Left colon (tissue), 2 donors: Measurements from ENCODE around the gene C3orf49. TPM values are rescaled to one million over a fixed set of nuclear protein-coding genes. Genes with fewer than 3 reads are reported as not detected.

Experiments used
- ATAC-seq: fragments of 200-7000 bp; cut with Tn5 transposase; one replicate; pipeline ENCODE4 v1.9.1; 2020; ENCODE audit warnings: mild to moderate bottlenecking, moderate library complexity
- DNase-seq, 2 donors: peaks; one replicate each; pipeline ENCODE4 v3.0.0-alpha.2; 2020
- intact Hi-C, 2 donors: fragments of 100-400 bp; cut with DNase I in 1 of 2; cut with micrococcal nuclease in 1 of 2; formaldehyde crosslinking; loops; one replicate each; pipeline versions ENCODE4 v1.11.2 to v1.14.0; 2022; cut with DNase I, micrococcal nuclease
- total RNA-seq, 2 donors: library from RNA; stranded (reverse); fragmentation: NEBNext Ultra II Directional; extraction: Animal tissue kit (Norgen Biotek cat#: 25700); gene quantifications; one replicate each; pipeline ENCODE4 v1.2.1, GENCODE V29; 2021
- donor health status: DM: no; HTN: no; CAD: no.
- donor health status: DM: yes; HTN: yes; CAD: no.

Gene C3orf49
- total RNA-seq, 2 donors from 2014 or later, result not detected

DNA sequence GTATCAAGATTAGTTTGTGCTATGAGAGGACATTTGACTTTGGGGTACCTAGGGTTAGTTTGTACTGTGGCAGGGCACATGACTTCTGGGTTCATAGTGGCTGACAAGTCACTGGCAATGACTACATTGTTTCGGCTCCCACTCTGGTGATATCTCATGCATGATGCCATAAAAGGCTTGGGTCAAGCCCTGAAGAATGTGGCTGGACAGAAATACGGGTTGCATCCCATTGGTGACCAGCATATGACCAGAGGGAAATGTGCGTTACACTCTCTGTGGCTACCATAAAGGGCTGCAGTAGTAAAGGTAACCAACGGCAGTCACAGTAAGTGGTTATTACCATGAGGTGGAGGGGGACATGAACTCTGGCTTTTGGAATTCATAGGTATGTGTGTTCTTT lies 26.1 kb downstream of the C3orf49 start:
- DNase-seq, result no peak
- intact Hi-C loops, result no loop called here
- no peak for ATAC-seq

DNA sequence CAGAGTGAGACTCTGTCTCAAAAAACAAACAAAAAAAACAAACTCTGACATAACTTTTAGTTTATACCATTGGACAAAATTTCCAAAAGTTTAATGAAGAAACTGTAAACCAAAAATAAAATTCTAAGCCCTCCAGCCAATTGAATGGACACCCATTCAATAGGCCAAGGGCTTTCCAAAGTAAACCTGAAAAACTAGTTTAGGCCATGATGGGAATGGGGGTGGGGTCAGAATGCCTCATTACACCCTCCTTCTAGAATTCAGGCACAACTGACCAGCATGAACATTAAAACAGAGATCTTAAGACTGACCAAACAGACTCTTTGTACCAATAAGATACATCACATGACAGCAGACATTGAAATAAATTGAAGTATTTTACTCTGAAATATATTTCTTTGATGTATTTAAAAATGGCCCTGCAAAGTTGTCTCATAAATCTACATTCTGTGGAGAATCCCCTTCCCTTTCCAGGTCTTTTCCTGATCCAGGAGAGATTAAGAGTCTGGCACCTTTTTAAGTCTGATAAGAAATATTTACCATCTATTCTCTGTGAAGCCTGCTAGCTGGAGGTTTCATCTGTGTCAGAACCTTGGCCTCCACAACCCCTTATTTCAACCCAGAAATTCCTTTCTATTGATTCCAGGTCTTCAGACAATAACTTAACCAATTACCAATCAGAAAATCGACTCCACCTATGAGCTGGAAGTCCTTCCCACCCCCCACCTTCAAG lies 28.8 kb downstream of the C3orf49 start:
- intact Hi-C loops, result no loop called here
- DNase-seq, result no peak
- no peak for ATAC-seq

DNA sequence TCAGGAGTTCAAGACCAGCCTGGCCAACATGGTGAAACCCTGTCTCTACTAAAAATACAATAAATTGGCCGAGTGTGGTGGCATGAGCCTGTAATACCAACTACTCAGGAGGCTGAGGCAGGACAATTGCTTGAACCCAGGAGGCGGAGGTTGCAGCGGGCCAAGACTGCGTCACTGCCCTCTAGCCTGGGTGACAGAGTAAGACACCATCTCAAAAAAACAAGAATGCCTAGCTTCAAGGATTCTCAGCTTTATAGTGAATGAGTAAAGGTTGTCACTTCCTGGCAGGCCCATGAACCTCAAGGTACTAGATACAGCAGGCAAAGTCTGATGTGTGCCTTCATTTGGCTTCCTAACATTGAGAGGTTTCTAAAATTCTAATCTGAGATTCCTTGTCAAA lies 30.1 kb downstream of the C3orf49 start:
- ATAC-seq, result no peak
- DNase-seq, result no peak
- intact Hi-C loops, result no loop called here

DNA sequence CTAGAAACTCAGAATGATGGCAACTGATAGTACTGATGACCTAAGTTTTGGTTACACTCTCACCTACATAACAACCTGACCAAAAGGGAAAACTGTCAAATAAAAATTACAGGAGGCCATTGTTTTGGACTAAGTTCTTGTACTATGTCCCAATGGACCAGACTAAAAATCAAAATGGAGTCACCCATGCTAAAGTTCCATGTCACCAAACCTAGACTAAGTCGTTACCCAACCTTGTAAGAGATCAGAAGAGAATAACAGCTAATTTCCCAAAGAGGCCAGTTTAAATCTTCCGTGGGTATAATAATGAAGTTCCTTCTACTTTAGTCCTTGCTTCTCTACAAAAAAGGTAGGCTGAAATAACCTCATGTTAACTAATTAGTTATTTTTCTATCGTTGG lies 32.2 kb downstream of the C3orf49 start:
- intact Hi-C loops, result no loop called here
- no peak for ATAC-seq

DNA sequence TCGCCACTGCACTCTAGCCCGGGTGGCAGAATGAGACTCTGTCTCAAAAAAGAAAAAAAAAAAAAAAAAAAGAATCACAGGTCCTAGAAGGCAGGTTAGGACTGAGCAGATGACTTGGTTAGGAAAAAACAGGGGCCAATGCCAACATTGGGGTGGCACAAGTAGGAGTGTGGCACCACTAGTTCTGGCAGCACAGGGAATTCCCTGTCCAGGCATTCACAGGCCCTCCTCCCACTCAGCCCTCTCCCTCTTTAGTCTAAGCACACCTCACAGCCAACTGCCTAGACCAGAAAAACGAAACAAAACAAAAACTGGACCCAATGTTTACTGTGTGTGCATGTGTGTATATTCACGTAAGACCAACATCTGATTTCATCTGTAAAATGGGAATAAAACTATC lies 34.0 kb downstream of the C3orf49 start:
- intact Hi-C loops, result no loop called here
- ATAC-seq (no peak), DNase-seq (no peak)

More for the DNA sequence above, 32.2 kb downstream of the C3orf49 start:
- DNase-seq, result no peak

DNA sequence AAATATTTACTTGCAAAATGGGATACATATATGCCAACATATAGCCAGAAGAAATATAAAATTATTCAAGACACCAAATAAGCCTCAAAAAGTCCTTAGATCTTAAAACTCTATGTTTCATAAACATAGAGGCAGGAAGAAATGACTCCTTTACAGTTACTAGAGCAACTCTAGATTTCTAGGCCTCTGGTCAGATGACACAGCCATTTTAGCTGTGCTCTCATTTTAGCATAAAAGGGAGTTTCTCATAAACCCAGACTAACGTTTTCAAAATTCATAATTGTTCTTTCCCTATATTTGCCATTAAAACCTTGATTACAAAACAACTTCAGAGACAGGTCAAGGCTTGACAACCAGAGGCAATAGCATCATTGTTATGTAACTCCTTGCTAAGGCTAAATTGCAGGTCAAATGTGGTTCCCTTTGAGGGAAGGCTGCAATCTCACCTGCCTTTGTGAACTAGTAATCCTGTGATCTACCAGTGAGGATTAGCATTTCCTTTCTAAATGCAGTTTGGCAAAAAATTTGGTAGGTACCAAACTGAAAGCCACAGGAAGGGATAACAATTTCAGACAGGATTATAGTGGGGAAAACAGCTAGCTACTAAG lies 36.3 kb downstream of the C3orf49 start:
- intact Hi-C loops, result no loop called here
- ATAC-seq (no peak), DNase-seq (no peak)

DNA sequence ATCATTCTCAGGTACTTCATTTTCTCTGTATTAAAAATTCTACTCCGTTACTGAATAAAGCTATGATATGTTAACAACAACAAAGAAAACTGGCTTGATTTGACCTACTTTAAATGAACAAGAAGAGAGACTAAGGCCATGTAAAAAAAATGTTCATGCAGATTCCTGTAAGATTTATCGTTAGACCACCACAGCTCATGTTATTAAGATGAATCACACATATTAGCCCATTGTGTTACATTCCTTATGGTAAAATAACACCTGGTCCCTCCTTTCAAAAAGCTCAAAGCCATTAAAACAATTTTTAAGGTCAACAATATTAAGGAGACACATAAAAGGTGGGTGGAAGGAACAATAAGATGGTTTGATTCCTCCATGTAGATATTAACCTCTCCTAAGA lies 38.2 kb downstream of the C3orf49 start:
- ATAC-seq (no peak), DNase-seq (no peak)
- intact Hi-C loops, result no loop called here

DNA sequence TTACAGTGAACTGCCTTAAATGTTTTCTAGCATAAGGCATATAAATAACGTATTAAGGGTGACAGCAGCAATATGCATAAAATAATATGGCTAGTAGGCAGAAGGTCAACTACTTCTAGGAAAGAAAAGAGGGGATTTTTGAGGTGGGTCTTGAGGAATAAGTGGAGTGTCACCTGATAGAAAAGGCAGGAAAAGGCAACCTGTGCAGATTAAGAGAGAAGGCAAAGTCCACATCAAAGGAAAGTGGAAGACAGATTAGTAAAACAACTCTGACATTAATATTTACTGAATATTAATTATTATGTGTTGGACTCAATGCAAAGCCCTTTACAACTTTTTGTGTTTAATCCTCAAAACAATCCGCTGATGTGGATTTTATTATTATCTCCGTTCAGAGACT lies 41.7 kb downstream of the C3orf49 start:
- intact Hi-C loops, result no loop called here
- no peak for ATAC-seq
- no peak for DNase-seq

DNA sequence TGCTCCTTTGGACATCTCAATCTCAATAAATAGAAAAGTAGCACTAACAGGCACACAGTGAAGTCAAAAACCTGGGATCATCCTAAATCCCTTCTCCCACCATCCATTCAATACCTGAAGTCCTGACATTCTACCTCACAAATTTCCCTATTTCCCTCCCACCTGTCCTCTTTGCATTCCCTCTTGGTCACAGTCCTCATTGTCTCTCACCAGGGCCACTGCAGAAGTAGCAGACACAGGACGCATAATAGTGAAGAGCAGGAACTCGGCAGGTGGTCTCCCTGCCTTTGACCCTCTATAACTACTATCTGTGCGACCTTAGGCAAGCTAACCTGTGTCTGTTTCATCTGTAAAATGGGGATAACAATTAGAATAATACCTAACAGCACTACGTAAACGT lies 42.2 kb downstream of the C3orf49 start:
- DNase-seq (no peak), ATAC-seq (no peak)
- intact Hi-C loops, result no loop called here

DNA sequence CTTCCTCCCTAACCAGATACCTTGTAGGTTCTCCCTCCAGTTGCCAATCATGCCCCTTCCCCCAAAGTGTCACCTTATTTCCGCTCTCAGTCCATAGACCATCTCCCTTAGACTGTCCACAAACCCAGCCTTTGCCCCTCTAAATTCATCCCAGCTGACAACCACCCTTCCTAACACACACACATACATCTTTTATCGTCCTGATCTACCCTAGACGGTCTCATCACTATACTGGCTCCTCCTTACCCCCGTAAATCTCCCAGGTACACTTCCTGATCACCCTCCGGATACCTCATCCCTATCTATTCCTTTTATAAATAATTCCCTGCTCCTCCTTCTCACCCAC lies 43.7 kb downstream of the C3orf49 start:
- ATAC-seq, result peak; percentile 66
- intact Hi-C loops, result no loop called here

DNA sequence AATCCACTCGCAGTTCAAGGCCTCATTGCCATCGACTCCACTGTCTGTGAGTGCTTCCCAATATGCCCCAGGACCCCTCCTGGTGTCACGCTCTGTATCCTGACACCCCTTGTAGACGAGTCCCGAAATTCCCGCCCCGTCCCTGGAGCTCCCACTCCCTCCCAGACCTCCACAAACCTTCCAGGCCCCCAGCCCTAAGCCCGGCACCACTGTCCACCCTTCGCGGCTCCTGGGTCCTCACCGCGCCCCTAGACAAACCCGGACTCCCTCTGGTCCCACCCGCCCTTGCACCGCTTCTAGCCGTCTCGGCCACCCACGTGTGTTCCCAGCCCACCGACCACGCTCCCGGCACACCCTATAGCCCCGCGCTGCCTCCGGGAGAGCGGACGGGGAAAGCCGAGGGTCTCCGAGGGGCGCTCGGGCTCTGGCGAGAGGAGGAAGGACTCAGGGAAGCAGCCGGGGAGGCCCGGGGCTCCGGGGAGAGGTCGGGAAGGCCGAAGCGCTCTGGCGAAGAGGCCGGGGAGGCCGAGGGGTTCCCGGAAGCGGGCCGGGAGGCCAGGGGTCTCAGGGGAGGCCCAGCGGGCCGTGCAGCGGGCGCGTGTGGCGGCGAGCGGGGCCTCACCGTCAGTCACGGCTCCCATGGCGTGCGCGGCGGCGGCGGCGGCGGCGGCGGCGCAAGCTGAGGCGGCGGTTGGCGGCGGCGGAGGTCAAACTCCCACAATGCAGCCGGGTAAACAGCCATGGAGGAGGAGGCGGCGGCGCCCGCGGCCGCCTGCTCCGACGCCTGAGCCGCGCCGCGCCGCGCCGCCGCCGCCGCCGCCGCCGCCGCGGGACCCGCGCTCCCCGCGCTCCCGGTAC lies 44.3 kb downstream of the C3orf49 start, which contains the start of the genes ATXN7 and THOC7:
Gene ATXN7 (plus strand): TSS at position 718 of the 858 bp plus-strand sequence. CDS start 48,732 bp downstream, outside the sequence.
Gene THOC7 (minus strand): TSS at position 656 of the 858 bp plus-strand sequence. CDS start 15 bp downstream, at position 641.
- intact Hi-C loops, result no loop called here
- DNase-seq, result peak; percentile 60 to 79

More for the DNA sequence above, 43.7 kb downstream of the C3orf49 start:
- DNase-seq, result no peak

DNA sequence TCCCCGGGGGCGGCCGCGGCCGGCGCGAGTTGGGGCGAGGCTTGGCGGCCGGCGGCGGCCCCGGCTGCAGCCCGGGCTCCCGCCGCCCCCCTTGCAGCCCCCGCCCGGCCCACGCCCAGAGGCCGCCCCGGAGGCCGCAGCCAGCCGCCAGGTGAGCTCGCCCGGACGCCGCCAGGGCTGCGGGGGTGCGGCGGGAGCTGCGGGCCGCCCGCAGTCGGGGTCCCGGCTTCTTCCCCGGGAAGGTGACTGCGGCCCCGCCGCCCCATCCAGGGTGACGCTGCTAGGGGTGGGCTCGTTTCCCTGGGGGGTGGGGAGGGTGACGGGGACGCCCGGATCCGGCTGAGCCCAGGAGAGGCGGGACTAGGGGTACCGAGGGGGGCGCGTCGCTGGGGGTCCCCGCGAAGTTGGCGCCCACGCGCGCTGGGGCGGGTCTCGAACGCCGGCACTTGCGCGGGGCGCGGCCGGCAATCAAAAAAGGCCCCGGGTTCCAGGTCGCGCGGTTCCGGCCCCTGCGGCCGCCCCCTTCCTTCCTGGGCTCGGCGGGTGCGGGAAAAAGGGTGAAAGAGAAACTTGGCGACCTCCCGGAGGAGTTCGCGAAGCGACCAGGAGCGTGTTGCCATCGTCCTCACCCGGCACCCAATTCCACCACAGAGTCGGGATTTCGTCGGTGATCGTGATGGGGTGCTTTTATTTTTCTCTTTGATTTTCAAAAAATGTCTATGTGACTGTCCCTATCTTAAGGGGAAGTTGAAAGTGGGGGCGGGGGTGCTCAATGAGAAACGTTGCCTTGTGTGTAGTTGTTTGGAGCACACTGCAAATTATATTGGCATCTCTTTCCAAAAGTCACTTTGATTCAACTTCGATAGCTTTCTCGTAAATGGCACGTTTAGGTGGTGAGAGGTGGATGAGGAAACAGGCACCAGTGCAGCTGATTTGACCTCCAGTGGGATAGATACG lies 45.2 kb downstream of the C3orf49 start:
- intact Hi-C loops, result no loop called here
- ATAC-seq, result peak; percentile 71

More for the DNA sequence above, 44.3 kb downstream of the C3orf49 start, which contains the start of the genes ATXN7 and THOC7:
- peak; percentile 78 for ATAC-seq

DNA sequence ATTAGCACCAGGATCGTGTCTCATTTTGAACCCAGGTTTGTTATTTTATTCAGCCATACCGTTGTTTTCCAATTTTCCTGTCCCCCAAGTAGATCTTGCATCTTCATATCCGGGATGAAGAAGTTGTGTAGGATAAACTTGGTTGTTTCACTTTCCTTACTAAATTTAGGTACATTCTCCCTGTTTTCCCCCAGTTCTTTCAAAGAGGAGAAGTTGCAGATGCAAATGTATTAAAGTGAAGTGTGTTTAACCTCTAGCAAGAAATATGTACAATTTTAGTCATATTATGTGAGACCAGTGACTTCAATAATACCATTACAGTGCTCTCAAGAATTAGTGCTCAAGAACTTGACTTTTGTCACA lies 45.8 kb downstream of the C3orf49 start:
- DNase-seq (no peak), ATAC-seq (no peak)
- intact Hi-C loops, result no loop called here

More for the DNA sequence above, 45.2 kb downstream of the C3orf49 start:
- peak; percentile 34 to 68 for DNase-seq

DNA sequence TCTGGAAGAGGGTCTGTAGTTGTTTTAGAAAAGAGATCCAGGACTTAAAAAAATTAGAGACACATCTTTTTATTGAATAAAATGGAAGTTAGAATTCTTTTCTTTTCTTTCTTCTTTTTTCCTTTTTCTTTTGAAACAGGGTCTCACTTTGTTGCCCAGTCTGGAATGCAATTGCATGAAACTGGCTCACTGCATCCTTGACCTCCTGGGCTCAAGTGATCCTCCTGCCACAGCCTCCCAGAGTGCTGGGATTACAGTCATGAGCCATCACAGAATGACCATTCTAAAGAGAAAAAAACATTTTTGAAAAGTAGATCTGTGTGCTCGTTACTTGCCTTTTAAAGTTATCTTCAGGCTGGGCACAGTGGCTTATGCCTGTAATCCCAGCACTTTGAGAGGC lies 48.1 kb downstream of the C3orf49 start:
- ATAC-seq (no peak), DNase-seq (no peak)
- intact Hi-C loops, result no loop called here

DNA sequence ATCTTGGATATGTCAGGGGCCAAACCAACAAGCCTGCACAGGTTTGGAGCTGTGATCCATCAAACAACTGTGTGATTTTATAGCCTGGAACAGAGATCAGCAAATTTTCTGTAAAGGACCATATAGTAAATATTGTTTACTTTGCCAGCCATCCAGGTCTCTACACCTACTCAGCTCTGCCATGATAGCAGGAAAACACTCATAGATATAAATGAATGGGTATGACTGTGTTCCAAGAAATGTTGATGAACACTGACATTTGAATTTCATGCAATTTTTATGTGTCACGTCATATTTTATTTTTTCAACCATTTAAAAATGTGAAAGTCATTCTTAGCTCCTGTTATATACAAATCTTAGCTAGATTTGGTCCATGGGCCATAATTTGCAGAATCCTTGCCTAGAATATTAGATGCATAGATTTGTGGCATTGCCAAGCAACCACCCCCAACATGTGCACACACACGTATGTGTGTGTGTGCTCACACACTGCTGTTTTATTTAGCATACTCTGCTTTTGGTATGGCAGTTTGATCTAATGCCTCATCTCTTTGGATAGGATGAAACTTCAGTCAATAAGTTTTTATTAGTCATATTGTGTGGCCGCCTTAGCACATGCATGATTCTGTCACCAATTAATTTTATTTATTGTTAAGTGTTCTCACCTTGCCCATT lies 51.0 kb downstream of the C3orf49 start:
- intact Hi-C loops, result no loop called here
- ATAC-seq (no peak), DNase-seq (no peak)

DNA sequence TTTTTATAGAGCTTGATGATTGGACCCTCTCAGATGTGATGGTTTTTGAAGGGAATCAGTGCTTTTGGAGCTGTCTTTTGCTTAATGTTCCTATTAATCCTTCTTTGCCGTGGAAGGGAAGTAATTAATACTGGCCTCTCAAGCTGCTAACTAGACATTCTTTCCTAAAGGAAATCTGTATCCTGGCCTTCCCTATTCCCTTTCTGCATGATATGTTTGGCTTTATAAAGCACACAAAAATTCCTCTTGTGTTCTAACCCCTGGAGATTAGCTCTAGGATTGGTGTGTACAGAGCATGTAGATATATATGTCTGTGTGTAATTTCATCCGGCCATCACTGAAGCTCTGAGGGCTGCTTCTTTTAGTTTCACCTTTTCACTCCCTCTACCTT lies 51.5 kb downstream of the C3orf49 start:
- intact Hi-C loops, result no loop called here
- ATAC-seq (no peak), DNase-seq (no peak)

DNA sequence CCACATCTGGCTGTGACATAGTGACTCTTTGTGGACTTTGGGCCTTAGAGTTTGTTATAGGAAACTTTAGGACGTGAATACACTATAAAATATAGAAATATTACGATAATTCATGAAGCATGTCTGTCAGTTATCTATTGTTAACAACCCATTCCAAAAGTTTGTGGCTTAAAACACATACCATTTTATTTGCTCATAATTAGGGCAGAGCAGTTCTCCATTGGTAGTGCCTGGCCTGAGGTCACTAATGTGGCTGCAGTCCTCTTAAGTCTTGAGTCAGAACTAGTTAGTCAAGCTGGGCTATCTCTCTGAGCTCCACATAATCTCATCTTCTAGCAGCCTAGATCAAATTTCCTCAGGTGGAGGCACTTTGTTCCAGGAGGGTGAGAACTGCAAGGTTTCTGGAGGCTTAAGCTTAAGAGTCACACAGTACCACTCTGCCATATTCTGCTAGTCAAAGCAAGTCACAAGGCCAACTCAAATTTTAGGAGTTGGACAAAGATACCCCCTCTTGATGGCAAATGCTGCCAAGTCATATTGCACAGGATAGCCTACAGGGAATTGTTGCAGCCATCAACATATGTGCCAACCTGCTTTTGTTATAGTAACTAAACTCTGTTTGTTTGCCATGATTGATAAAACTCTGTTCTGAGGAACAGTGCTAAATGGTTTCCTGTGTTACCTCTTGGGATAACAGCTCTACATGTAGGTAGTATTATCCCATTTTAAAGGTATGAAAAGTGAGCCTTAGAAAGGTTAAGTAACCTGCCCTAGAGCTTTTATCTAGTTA lies 53.2 kb downstream of the C3orf49 start:
- ATAC-seq (no peak), DNase-seq (no peak)
- intact Hi-C loops, result no loop called here
